Thyroid gland (tissue), 4 donors: ENCODE results near the gene MTG1.

Source experiments
- CTCF ChIP-seq, 6 experiments: fragments of 200-600 bp in 3 of 6; fragments of 450-650 bp in 3 of 6; sonication (generic) in 3 of 6; IDR thresholded peaks; one replicate each; pipeline ENCODE4 v1.5.1; 2016 to 2019; ENCODE audit warnings: antibody characterized with exemption in 6 of 6, mild to moderate bottlenecking in 2 of 6, inconsistent platforms in 1 of 6, moderate library complexity in 1 of 6
- POLR2A ChIP-seq, 2 donors: fragments of 450-650 bp; IDR thresholded peaks; one replicate each; pipeline ENCODE4 v1.6.1; 2017; ENCODE audit warnings: antibody characterized with exemption in 2 of 2, mild to moderate bottlenecking in 2 of 2, moderate library complexity in 1 of 2

- TF ChIP-seq CTCF (IDR thresholded peaks at IDR 0.05) (no peak), POLR2A (IDR thresholded peaks at IDR 0.05) (no peak)
These were observed 72.8 kb downstream of the MTG1 start for GRCh38 chr10:133466683-133467275.
